ENCODE data around the gene IRF9. TPM values are rescaled to one million over a fixed set of nuclear protein-coding genes. Genes with fewer than 3 reads are reported as not detected.

Gene IRF9
- total RNA-seq, 2 experiments from 2014 or later, result 285 to 286 TPM

DNA sequence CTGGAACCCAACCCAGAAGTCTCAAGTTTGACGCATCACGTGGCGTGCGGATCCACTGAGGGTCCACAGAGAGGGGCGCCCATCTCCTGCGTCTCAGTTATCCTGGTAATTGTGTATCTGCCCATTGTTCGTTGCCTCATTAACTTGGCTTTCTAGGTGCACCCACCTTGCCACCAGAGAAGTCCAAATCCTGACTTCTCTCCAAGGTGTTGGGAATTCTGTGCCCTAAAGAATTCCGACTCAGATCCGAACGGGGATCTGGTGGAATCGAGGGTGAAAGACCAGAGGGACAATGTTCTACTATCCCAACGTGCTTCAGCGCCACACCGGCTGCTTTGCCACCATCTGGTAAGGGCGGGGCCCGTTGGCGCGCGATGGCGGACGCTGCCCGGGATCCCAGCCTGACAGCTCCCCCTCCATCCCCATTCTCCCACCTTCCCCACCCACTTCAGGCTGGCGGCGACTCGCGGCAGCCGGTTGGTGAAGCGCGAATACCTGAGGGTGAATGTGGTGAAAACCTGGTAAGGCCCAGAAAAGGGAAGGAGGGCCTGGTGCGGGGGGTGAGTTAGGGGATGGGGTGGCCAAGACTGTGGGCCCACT is 11.3 kb downstream of the IRF9 start:
- Mint-ChIP-seq H3K27ac (no peak overlapping the region), H3K36me3 (ENCODE audit: low read depth) (peaks cover 51% of the 10 kb centered on the region), H3K4me3 (peak overlapping the region; percentile 69), H3K4me1 (peaks cover 49% of the 10 kb centered on the region), H3K27me3 (no peaks in the 10 kb centered on the region), H3K9me3 (no peaks in the 10 kb centered on the region)
- POLR2A ChIA-PET, result no interaction called here
- DNase-seq, result no peak
- CTCF ChIA-PET, result interaction anchor here (6.2 kb wide), 1 partner anchor 10 kb away, joined by 49 read pairs; the partner anchor contains the start of gene IRF9

DNA sequence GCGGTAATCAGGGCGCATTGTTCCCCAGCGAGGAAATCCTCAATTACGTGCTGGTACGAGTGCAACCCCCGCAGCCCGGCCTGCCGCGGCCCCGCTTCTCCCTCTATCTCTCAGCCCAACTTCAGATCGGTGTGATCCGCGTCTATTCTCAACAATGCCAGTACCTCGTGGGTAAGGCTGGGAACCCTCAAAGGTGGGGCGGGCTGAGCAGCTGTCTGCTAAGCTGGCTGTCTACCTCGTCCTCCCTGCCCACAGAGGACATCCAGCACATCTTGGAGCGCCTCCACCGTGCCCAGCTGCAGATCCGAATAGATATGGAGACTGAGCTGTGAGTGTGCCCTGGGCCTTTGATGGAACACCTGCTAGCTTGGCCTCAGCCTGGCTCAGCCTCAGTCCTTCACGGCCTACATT is 11.8 kb downstream of the IRF9 start:
- ChIA-PET CTCF (interaction anchor here (1.1 to 6.2 kb wide), 3 partner anchors 10 to 16 kb away, joined by 5 to 49 read pairs (median 6); partner anchors contain the start of genes IPO4 and IRF9), POLR2A (no interaction called here)
- no peaks in the 10 kb centered on the region for H3K27me3 Mint-ChIP-seq
- H3K27ac Mint-ChIP-seq, result peak overlapping the region; percentile 54
- no peak for DNase-seq
- peaks cover 45% of the 10 kb centered on the region for H3K4me1 Mint-ChIP-seq
- peak overlapping the region; percentile 69 for H3K4me3 Mint-ChIP-seq
- H3K36me3 Mint-ChIP-seq (ENCODE audit: low read depth), result peaks cover 51% of the 10 kb centered on the region
- H3K9me3 Mint-ChIP-seq, result no peaks in the 10 kb centered on the region

DNA sequence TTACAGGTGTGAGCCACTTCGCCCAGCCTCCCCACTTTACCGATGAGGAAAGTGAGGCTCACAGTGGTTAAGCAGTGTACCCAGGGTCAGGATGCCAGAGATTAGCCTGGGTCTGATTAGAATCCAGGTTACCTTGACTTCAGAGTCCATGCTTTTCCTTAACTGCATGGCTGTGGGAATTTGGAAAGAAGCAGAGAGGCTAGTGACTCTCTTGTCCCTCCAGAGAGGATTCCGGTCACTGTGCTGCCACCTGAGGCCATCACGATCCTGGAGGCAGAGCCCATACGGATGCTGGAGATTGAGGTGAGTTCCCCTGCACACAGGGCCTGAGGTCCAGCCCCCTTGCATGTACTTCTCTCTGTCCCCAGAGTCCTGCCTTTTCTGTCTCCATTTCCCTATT is 15.5 kb downstream of the IRF9 start:
- no peak overlapping the region for H3K4me3 Mint-ChIP-seq
- H3K36me3 Mint-ChIP-seq (ENCODE audit: low read depth), result peaks cover 46% of the 10 kb centered on the region
- CTCF ChIA-PET, result interaction anchor here (0.8 to 6.2 kb wide), 4 partner anchors 9 to 86 kb away, joined by 3 to 49 read pairs (median 8); partner anchors contain the start of gene IRF9
- no peaks in the 10 kb centered on the region for H3K9me3 Mint-ChIP-seq
- H3K27ac Mint-ChIP-seq, result no peak overlapping the region
- POLR2A ChIA-PET, result no interaction called here
- H3K27me3 Mint-ChIP-seq, result no peaks in the 10 kb centered on the region
- H3K4me1 Mint-ChIP-seq, result peaks cover 28% of the 10 kb centered on the region
- no peak for DNase-seq

DNA sequence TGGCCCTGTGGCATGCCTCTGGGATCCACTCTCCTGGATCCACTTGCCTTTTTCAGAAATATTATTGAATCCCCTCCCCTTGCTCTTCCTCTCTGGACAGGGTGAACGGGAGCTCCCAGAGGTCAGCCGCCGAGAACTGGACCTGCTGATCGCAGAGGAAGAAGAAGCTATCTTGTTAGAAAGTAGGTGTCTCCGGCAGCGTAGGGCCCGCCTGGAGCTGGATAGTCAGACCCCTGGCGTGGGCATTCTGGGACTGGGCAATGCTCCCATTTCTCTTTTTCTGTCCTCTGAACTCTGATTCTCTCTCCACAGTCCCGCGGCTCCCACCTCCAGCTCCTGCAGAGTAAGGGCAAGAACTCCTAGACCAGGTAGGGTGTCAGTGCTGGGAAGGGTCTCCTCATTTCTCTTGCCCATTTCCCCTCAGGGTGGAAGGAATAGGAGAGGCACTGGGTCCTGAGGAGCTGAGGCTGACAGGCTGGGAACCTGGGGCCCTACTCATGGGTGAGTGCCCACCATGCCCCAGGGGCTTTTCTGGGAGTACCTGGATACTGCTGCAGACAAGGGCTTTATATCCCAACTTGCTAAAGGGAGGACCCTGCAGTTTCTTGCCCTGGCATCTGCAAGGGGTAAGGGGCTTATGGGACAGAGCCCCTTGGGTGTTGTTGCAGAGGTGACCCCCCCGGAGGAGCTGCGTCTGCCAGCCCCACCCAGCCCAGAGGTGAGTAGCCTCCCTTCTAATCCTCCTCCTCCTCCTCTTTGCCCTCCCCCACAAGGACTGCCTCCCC is 16.2 kb downstream of the IRF9 start:
- peaks cover 21% of the 10 kb centered on the region for H3K4me1 Mint-ChIP-seq
- ChIA-PET POLR2A (no interaction called here), CTCF (interaction anchor here (0.8 to 6.2 kb wide), 4 partner anchors 9 to 119 kb away, joined by 3 to 49 read pairs (median 4); partner anchors contain the start of gene IRF9)
- no peak overlapping the region for H3K27ac Mint-ChIP-seq
- peaks cover 48% of the 10 kb centered on the region for H3K36me3 Mint-ChIP-seq (ENCODE audit: low read depth)
- no peaks in the 10 kb centered on the region for H3K27me3 Mint-ChIP-seq
- DNase-seq, result no peak
- no peak overlapping the region for H3K4me3 Mint-ChIP-seq
- no peaks in the 10 kb centered on the region for H3K9me3 Mint-ChIP-seq

DNA sequence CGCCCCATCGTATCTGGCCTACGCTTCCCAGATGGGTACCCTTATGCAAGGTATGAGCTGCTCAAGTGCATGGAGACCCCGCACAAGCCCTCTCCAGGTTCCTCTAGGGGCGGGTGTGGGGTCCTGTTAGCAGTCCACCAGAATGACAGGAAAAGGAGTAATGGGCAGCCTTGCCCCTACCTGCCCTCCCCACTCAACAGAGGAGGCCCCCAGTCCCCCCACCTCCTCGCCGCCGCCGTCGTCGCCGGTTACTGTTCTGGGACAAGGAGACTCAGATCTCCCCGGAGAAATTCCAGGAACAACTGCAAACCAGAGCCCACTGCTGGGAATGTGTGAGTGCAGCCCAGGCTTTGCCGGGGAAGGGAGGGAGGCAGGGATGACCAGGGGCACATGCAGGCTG is 16.8 kb downstream of the IRF9 start:
- Mint-ChIP-seq H3K4me1 (peaks cover 19% of the 10 kb centered on the region), H3K27me3 (no peaks in the 10 kb centered on the region), H3K4me3 (no peak overlapping the region), H3K27ac (no peak overlapping the region), H3K9me3 (no peaks in the 10 kb centered on the region), H3K36me3 (ENCODE audit: low read depth) (peaks cover 51% of the 10 kb centered on the region)
- no peak for DNase-seq
- ChIA-PET CTCF (interaction anchor here (1.1 to 6.2 kb wide), 3 partner anchors 9 to 119 kb away, joined by 3 to 49 read pairs (median 4); partner anchors contain the start of gene IRF9), POLR2A (no interaction called here)

DNA sequence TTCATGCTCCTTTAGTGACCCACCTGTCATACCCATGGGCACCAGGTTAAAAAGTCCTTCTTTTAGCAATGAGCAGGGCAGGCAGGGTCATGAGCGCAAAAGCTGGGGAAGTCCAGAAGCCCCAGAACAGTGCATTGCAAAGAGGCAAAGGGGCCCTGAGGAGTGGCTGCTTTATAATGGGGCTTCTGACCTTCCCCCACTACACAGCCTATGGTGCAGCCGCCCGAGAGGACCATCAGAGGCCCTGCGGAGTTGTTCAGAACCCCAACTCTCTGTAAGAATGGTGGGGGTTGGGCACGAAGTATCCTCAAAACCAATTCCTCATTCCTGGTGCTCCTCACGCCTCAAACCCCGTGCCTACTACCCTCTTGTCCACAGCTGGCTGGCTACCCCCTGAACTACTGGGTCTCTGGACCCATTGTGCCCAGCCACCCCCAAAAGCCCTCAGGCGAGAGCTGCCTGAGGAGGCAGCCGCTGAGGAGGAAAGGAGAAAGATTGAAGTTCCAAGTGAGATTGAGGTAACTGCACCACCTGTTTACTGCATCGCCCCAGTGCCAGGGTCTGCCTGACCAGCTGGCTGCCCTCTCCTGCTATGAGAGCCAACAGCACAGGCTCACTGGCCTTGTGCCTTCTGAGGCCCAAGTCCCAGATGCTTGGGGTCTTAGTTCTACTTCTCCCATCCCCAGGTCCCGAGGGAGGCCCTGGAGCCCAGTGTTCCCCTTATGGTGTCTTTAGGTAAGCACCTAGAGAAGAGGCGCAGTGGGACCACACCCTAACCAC is 17.5 kb downstream of the IRF9 start:
- no peak overlapping the region for H3K4me3 Mint-ChIP-seq
- ChIA-PET POLR2A (no interaction called here), CTCF (interaction anchor here (1.3 to 4.9 kb wide), 2 partner anchors 17 to 118 kb away, joined by 3 to 38 read pairs; partner anchors contain the start of gene IRF9)
- H3K36me3 Mint-ChIP-seq (ENCODE audit: low read depth), result peaks cover 51% of the 10 kb centered on the region
- H3K4me1 Mint-ChIP-seq, result peaks cover 14% of the 10 kb centered on the region
- no peaks in the 10 kb centered on the region for H3K9me3 Mint-ChIP-seq
- no peak for DNase-seq
- no peaks in the 10 kb centered on the region for H3K27me3 Mint-ChIP-seq
- H3K27ac Mint-ChIP-seq, result no peak overlapping the region

DNA sequence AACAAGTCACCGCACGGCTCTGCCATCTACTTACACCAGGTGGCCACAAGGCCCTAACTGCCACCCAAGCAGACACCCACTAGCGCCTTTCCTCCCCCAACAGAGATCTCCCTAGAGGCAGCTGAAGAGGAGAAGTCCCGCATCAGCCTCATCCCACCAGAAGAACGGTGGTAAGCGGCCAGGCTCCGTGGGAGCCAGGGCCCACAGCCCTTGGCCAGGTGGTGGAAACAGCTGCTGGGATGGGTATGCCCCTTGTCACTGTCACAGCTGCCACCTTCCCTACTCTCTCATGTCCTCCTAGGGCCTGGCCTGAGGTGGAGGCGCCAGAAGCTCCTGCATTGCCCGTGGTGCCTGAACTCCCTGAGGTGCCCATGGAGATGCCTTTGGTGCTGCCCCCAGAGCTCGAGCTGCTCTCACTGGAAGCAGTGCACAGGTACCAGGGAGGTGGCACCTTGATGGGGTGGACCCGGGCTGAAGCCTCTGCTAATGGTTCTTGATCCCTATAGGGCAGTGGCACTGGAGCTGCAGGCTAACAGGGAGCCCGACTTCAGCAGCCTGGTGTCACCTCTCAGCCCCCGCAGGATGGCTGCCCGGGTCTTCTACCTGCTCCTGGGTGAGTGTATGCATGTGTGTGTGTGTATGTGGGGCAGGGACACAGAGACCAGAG is 18.4 kb downstream of the IRF9 start:
- Mint-ChIP-seq H3K27me3 (no peaks in the 10 kb centered on the region), H3K9me3 (no peaks in the 10 kb centered on the region), H3K27ac (no peak overlapping the region), H3K4me3 (no peak overlapping the region), H3K4me1 (peaks cover 13% of the 10 kb centered on the region), H3K36me3 (ENCODE audit: low read depth) (peaks cover 48% of the 10 kb centered on the region)
- POLR2A ChIA-PET, result no interaction called here
- no peak for DNase-seq
- CTCF ChIA-PET, result interaction anchor here (4.9 kb wide), 1 partner anchor 18 kb away, joined by 38 read pairs; the partner anchor contains the start of gene IRF9

DNA sequence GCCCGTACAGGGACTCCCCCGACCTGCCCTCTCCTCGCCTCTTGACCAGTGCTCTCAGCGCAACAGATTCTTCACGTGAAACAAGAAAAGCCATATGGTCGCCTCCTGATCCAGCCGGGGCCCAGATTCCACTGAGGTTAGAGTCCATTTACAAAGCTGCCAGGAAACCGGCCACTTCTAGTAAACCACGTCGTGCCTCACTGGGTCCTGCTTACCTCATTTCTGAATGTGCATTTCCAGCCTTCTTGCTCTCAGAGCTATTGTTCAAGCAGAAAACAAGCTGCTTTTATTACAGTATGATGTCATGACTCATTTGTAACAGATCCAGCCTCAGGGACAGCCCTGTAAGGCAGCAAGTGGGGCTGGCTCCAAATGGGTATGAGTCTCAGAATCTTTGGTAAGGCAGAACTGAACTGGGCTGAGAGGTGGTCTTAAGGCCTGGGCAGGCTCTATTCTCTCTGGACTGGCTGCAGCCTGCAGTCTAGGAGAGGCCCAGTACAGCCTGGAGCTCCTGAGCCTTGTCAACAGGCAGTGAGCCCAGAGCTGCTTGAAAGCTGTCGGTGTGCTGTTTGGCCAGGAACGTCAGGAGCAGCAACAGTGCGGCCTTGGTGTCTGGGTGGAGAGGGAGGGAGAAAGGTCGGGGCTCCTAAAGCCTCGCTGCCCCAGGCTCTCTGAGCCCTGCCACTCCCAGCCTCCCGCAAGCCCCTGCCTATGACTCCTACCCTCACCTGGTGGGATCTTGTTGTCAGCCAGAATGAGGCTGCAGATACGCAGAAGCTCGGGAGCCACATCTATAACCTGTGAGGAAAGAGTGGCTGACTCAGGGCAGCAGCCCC is 19.1 kb downstream of the IRF9 start:
- Mint-ChIP-seq H3K27ac (no peak overlapping the region), H3K4me3 (no peak overlapping the region), H3K36me3 (ENCODE audit: low read depth) (peaks cover 46% of the 10 kb centered on the region)

DNA sequence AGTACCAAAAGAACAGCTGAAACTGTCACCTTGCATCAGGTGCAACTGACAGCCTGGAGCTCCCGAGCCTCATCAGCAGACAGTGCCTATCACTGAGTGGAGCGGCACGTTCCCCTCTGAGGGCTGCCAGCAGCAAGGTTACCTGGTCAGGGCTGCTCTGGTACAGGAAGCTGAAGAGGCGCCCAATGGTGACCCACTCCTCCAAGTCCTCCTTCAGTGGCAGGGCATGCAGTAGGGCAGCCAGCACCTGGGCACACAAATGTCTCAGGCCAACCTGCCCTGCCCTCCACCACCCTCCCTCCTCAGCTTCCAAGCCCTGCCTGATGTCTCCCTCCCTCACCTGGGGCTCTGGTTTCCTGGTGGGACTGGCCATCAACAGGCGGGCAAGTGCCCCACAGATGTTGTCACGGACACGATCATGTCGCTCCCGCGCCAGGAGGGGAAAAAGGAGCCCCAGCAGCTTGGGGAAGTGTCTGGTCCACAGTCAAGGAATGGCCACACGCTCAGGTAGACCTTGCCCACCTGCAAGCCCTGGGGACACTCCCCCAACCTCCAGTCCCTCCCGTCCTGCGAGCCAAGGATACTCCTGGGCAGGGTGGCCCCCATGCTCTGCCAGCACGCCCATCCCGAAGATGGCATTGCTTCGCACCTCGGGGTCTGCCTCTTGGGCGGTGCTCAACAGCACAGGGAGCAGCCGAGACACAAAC is 20.5 kb downstream of the IRF9 start:
- CTCF ChIA-PET, result interaction anchor here (0.6 to 4.9 kb wide), 6 partner anchors 11 to 250 kb away, joined by 3 to 38 read pairs (median 4); partner anchors contain the start of genes IRF9, MDP1 and TM9SF1
- H3K27ac Mint-ChIP-seq, result peak overlapping the region; percentile 6
- H3K9me3 Mint-ChIP-seq, result no peaks in the 10 kb centered on the region
- H3K4me3 Mint-ChIP-seq, result no peak overlapping the region
- no peaks in the 10 kb centered on the region for H3K27me3 Mint-ChIP-seq
- peaks cover 49% of the 10 kb centered on the region for H3K36me3 Mint-ChIP-seq (ENCODE audit: low read depth)
- POLR2A ChIA-PET, result interaction anchor here (0.6 kb wide), 1 partner anchor 10 kb away, joined by 3 read pairs; no protein-coding TSS in a partner anchor
- peaks cover 8% of the 10 kb centered on the region for H3K4me1 Mint-ChIP-seq
- no peak for DNase-seq

More for the DNA sequence above, 19.1 kb downstream of the IRF9 start:
- CTCF ChIA-PET, result interaction anchor here (0.5 to 4.9 kb wide), 4 partner anchors 11 to 19 kb away, joined by 3 to 38 read pairs (median 4); partner anchors contain the start of genes IRF9 and TM9SF1
- POLR2A ChIA-PET, result interaction anchor here (0.6 kb wide), 1 partner anchor 20 kb away, joined by 5 read pairs; no protein-coding TSS in a partner anchor
- Mint-ChIP-seq H3K9me3 (no peaks in the 10 kb centered on the region), H3K4me1 (peaks cover 7% of the 10 kb centered on the region), H3K27me3 (no peaks in the 10 kb centered on the region)
- no peak for DNase-seq

DNA sequence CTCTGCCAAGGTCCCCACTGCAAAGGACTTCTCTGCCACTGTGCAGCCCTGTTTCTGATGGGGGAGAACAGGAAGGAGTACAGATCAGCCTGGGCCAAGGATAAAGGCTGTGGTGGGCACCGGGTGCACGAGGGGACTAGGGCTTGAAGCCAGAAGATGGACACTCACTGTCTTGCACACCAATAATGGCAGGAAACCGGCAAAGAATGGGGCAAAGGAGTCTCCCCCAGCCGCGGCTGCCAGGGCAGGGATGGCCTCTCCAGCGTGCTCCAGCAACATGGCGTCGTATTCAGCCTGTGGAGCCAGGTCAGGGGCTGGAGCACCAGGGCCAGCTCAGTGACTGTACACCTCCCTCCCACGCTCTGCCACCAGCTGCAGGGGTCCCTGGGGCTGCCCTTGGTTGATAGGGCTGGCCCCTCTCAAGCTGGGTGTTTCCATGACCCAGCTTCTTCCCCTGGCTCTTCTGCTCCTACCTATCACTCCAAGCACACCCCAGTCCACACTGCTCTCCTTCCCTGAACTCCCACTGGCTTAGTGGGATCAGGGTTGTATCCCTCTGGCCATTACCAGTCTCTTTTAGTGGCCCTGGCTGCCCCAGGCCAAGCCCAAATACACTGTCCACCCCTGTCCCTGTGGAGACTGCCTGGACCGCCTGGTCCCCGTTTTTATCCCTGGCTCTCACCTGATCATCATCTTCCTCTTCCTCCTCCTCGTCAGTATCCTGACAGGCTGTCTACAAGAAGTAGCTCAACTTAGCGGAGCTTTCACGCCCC is 21.2 kb downstream of the IRF9 start:
- Mint-ChIP-seq H3K36me3 (ENCODE audit: low read depth) (peaks cover 45% of the 10 kb centered on the region), H3K27me3 (no peaks in the 10 kb centered on the region), H3K4me1 (peaks cover 13% of the 10 kb centered on the region), H3K27ac (peak overlapping the region; percentile 28), H3K9me3 (no peaks in the 10 kb centered on the region), H3K4me3 (no peak overlapping the region)
- ChIA-PET CTCF (interaction anchor here (0.7 to 4.9 kb wide), 4 partner anchors 12 to 198 kb away, joined by 3 to 38 read pairs (median 4); partner anchors contain the start of genes IRF9 and MDP1), POLR2A (no interaction called here)
- no peak for DNase-seq

All from activated CD4-positive, alpha-beta T cell treated with anti-CD3 and anti-CD28 coated beads, Interleukin-2, amount 10 ng/mL, durations not matched to agents 7 days and 5 days (primary cell).